H1 (cell line): ENCODE results near the gene SLC48A1. TPM values are rescaled to one million over a fixed set of nuclear protein-coding genes. Genes with fewer than 3 reads are reported as not detected.

ENCODE experiments used
- BACH1 ChIP-seq: IDR thresholded peaks from 2 replicates; pipeline ENCODE4 v1.6.1; 2012; ENCODE audit warnings: low read length, improper control_type of control experiment
- BRCA1 ChIP-seq: IDR thresholded peaks from 2 replicates; pipeline ENCODE4 v1.6.1; 2012; ENCODE audit warnings: low read depth, low read length, improper control_type of control experiment
- CTBP2 ChIP-seq: IDR thresholded peaks from 2 replicates; pipeline ENCODE4 v1.7.0; 2011; ENCODE audit warnings: borderline replicate concordance, mild to moderate bottlenecking, moderate library complexity, mixed read lengths, low read length; ENCODE audit not compliant: insufficient read depth, insufficient read length
- GABPA ChIP-seq: IDR thresholded peaks from 2 replicates; pipeline ENCODE4 v1.6.1; 2011; ENCODE audit warnings: mild to moderate bottlenecking, low read length, moderate library complexity, borderline replicate concordance; ENCODE audit not compliant: insufficient read depth
- JUND ChIP-seq: IDR thresholded peaks from 2 replicates; pipeline ENCODE4 v1.6.1; 2011; ENCODE audit warnings: mild to moderate bottlenecking, improper control_type of control experiment, low read length
- POU5F1 ChIP-seq: IDR thresholded peaks from 2 replicates; pipeline ENCODE4 v1.6.1; 2011; ENCODE audit warnings: low read depth, mild to moderate bottlenecking, low read length, moderate library complexity
- RAD21 ChIP-seq, 2 experiments: IDR thresholded peaks in 1 of 2; conservative IDR thresholded peaks in 1 of 2; 2 replicates each; pipeline ENCODE4 v1.6.1; 2011; ENCODE audit warnings: low read depth in 2 of 2, low read length in 2 of 2, improper control_type of control experiment in 1 of 2, inconsistent platforms in 1 of 2, mild to moderate bottlenecking in 1 of 2, moderate library complexity in 1 of 2
- SP1 ChIP-seq: IDR thresholded peaks from 2 replicates; pipeline ENCODE4 v1.6.1; 2011; ENCODE audit warnings: low read depth, low read length
- SP2 ChIP-seq: IDR thresholded peaks from 2 replicates; pipeline ENCODE4 v1.6.1; 2012; ENCODE audit warnings: mild to moderate bottlenecking, low read length, inconsistent platforms
- TAF1 ChIP-seq: IDR thresholded peaks from 2 replicates; pipeline ENCODE4 v1.6.1; 2011; ENCODE audit warnings: mild to moderate bottlenecking, low read depth, low read length
- YY1 ChIP-seq: IDR thresholded peaks from 2 replicates; pipeline ENCODE4 v1.6.1; 2011; ENCODE audit warnings: low read depth, mild to moderate bottlenecking, low read length
- polyA plus RNA-seq, 7 experiments: library from polyadenylated mRNA; depleted of rRNA in 3 of 7; stranded (reverse) in 5 of 7; unstranded in 2 of 7; fragments of >200 nt in 5 of 7; fragments of 200-250 nt in 2 of 7; gene quantifications; 1 replicate in 5 of 7; 2 replicates in 1 of 7; 4 replicates in 1 of 7; pipeline versions ENCODE4 v1.2.1 to v1.2.3, GENCODE V29; 2011 to 2013; ENCODE audit warnings: missing spikeins in 2 of 7, mixed read lengths in 2 of 7
- total RNA-seq: library from RNA; stranded (reverse); fragmentation: NEBNext Ultra II Directional; extraction: Animal tissue kit (Norgen Biotek cat#: 25700); gene quantifications from 2 replicates; pipeline ENCODE4 v1.2.1, GENCODE V29; 2021

SLC48A1 gene
- total and polyA plus RNA-seq, 2 of the 8 experiments (the other 6 are each of a cell fraction or from before 2014, with no cell fraction given), result 9.5 to 14.1 TPM

DNA sequence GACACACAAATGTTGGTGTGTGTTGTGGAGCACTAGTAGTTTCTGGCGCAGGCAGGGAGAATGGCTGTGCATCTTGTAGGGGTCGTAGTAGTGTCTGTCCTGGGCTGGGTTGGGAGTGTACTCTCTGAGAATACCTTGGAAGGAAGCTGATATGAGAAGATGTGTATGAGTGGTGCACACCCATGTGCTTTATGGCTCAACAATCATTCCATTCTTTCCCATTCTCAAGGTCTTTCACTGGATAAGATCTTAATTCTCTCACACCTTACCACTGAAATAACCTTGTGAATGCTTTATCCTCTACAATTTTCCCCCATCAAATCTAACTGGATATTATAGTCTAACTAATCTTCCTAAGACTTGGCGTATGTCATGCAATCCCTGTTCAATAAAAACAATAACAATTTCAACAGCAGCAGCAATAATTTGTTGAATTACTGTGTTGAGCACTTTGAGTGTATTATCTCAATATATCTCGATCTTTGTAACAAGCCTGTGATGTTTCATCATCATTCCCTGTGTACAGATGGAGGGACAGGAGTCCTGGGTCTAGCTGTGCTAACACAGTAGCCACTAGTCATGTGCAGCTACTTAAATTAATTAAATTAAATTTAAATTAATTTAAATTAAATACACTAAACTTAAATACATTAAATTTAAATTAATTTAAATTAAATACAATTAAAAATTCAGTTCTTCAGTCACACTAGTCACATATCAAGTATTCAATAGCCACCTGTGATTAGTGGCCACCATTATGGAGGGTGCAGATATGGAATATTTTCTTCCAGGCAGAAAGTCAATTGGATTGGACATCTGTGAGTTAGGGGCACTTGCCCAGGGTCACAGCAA is 3.6 kb upstream of the SLC48A1 start (continued):
- TF ChIP-seq POU5F1 (no peak), BACH1 (no peak), CTBP2 (no peak), TAF1 (no peak), GABPA (no peak), SP2 (no peak), BRCA1 (no peak), SP1 (no peak), JUND (no peak), YY1 (no peak), RAD21 (IDR thresholded peaks at IDR 0.05 in 1 of 2, conservative IDR thresholded peaks at IDR 0.05 in 1 of 2; ENCODE audit: low read depth in 2 of 2, low read length in 2 of 2) (no peak)
